Measurements from ENCODE around the gene PRIMA1. TPM values are rescaled to one million over a fixed set of nuclear protein-coding genes. Genes with fewer than 3 reads are reported as not detected.

PRIMA1 gene
- total and polyA plus RNA-seq, 3 donors from 2014 or later, result 2.1 to 7.3 (median 3.4) TPM

GRCh38 chr14:93797536-93797935, 9.3 kb upstream of the PRIMA1 start:
- H3K4me1 ChIP-seq, result no peaks in the 10 kb centered on the region
- no peaks in the 10 kb centered on the region for H3K9me3 ChIP-seq
- no peak for TF ChIP-seq POLR2A (IDR thresholded peaks at IDR 0.05)
- no peaks in the 10 kb centered on the region for H3K36me3 ChIP-seq (ENCODE audit: low read depth, missing control alignments)
- no peak overlapping the region for H3K27ac ChIP-seq
- no peak overlapping the region for H3K4me3 ChIP-seq
- no peaks in the 10 kb centered on the region for H3K27me3 ChIP-seq
- 85 to 87% methylated on average over 12 of the region's 12 CpGs for WGBS, 2 donors
- intact Hi-C loops (cut with DNase I; ENCODE audit: low total_unique reads), result no loop called here
- DNase-seq, result no peak

DNA sequence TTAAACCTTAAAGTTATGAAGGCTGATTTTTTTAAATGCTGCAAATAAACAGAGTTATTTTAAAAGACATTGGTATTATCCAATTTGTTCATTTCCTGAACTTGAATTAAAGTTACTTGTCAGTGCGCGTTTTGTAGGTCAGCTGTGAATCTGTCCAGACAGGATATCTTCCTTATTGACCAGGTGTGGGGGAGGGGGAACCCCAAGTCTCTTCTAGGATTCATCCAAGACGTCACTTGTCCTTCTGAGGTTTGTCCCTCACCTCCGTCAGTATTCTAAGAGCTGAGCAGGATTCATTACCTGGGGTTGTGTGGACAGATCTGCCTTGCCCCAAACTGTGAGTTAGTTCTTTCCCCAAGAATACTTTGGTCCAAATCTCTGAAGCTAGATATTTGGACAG, 8.8 kb upstream of the PRIMA1 start:
- WGBS, 2 donors, result 73 to 81% methylated on average over 4 of the region's 4 CpGs
- no peak for DNase-seq
- TF ChIP-seq, protein P1, sequence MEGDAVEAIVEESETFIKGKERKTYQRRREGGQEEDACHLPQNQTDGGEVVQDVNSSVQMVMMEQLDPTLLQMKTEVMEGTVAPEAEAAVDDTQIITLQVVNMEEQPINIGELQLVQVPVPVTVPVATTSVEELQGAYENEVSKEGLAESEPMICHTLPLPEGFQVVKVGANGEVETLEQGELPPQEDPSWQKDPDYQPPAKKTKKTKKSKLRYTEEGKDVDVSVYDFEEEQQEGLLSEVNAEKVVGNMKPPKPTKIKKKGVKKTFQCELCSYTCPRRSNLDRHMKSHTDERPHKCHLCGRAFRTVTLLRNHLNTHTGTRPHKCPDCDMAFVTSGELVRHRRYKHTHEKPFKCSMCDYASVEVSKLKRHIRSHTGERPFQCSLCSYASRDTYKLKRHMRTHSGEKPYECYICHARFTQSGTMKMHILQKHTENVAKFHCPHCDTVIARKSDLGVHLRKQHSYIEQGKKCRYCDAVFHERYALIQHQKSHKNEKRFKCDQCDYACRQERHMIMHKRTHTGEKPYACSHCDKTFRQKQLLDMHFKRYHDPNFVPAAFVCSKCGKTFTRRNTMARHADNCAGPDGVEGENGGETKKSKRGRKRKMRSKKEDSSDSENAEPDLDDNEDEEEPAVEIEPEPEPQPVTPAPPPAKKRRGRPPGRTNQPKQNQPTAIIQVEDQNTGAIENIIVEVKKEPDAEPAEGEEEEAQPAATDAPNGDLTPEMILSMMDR (IDR thresholded peaks at IDR 0.05), result no peak
- TF ChIP-seq POLR2A (IDR thresholded peaks at IDR 0.05), result no peak
- Histone ChIP-seq H3K27me3 (no peaks in the 10 kb centered on the region), H3K36me3 (ENCODE audit: low read depth, missing control alignments) (no peaks in the 10 kb centered on the region), H3K27ac (no peak overlapping the region), H3K4me1 (no peaks in the 10 kb centered on the region), H3K4me3 (no peak overlapping the region), H3K9me3 (no peaks in the 10 kb centered on the region)
- intact Hi-C loops (cut with DNase I; ENCODE audit: low total_unique reads), result no loop called here

DNA sequence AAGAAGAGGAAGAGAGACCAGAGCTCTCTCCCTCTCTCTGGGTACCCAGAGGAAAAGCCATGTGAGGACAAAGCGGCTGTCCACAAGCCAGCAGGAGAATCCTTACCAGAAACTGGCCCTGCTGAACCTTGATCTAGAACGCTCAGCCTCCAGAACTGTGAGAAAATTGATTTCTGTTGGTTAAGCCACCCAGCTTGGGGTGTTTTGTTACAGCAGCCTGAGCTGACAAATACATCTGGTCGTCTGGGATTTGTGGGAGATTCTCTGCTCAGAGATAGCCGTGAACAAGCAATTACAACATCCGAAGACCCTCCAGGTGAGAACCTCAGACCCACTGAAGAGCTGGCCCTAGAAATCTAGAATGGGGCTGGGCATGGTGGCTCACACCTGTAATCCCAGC, 6.5 kb upstream of the PRIMA1 start:
- Histone ChIP-seq H3K27ac (no peak overlapping the region), H3K27me3 (no peaks in the 10 kb centered on the region), H3K4me1 (no peaks in the 10 kb centered on the region), H3K9me3 (no peaks in the 10 kb centered on the region), H3K36me3 (ENCODE audit: low read depth, missing control alignments) (no peaks in the 10 kb centered on the region), H3K4me3 (no peak overlapping the region)
- 93 to 96% methylated on average over 5 of the region's 5 CpGs for WGBS, 2 donors
- no peak for DNase-seq
- TF ChIP-seq, protein P1 (IDR thresholded peaks at IDR 0.05), result no peak
- TF ChIP-seq POLR2A (IDR thresholded peaks at IDR 0.05), result no peak
- intact Hi-C loops (cut with DNase I; ENCODE audit: low total_unique reads), result no loop called here

DNA sequence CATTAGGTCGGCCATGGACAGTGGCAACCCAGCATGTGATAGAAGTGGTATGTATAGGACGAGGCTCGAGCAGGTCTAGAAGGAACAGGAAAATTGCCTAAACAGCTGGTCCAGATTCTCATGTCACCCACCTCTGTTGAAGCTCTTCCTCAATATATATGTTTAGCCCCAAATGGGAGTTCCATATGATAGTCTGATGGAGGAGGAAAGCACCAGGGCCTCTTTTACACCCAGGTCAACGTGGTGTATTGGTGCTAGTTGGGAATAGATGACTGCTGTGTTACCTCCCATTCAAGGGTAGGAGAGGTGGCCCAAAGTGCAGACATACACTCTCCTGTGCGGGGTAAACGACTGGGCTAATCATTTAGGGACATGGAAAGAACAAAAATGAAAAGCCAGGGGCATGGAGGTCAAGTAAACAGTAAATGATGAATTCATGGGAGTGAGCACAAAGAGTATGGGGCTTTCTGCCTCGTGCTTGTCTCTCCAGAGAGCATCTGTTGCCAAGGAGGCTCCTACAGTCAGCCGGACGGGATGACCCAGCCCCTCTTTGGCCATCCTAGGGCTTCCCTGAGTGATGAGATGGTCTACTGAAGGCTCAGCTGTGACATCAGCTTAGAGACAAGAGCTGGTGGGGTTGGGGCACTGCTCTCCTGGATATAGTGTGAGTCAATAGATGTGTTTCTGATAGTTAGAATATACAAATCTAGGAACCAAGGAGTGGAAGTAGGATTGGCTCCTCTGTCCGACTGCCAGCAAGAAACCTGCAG, 5.5 kb upstream of the PRIMA1 start:
- H3K4me1 ChIP-seq, result no peaks in the 10 kb centered on the region
- no peak overlapping the region for H3K27ac ChIP-seq
- DNase-seq, result no peak
- 85% methylated on average over 10 of the region's 10 CpGs for WGBS, 2 donors
- no peaks in the 10 kb centered on the region for H3K36me3 ChIP-seq (ENCODE audit: low read depth, missing control alignments)
- no peaks in the 10 kb centered on the region for H3K9me3 ChIP-seq
- TF ChIP-seq, protein P1 (IDR thresholded peaks at IDR 0.05), result no peak
- TF ChIP-seq POLR2A (IDR thresholded peaks at IDR 0.05), result no peak
- H3K27me3 ChIP-seq, result no peaks in the 10 kb centered on the region
- intact Hi-C loops (cut with DNase I; ENCODE audit: low total_unique reads), result no loop called here
- no peak overlapping the region for H3K4me3 ChIP-seq

- Histone ChIP-seq H3K27me3 (no peaks in the 10 kb centered on the region), H3K9me3 (no peaks in the 10 kb centered on the region), H3K4me1 (no peaks in the 10 kb centered on the region), H3K27ac (no peak overlapping the region), H3K4me3 (no peak overlapping the region), H3K36me3 (ENCODE audit: low read depth, missing control alignments) (no peaks in the 10 kb centered on the region)
- WGBS, 2 donors, result 78 to 81% methylated on average over 3 of the region's 3 CpGs
- TF ChIP-seq, protein P1 (IDR thresholded peaks at IDR 0.05), result no peak
- no peak for TF ChIP-seq POLR2A (IDR thresholded peaks at IDR 0.05)
- intact Hi-C loops (cut with DNase I; ENCODE audit: low total_unique reads), result no loop called here
- no peak for DNase-seq
These were observed 4.1 kb upstream of the PRIMA1 start for GRCh38 chr14:93792391-93792790.

Measured in testis (tissue), 3 donors.